Hematopoietic multipotent progenitor cell treated with erythropoietin and hydrocortisone succinate and interleukin-3 and kit ligand, for 17 days (in vitro differentiated cells): Measurements from ENCODE around the gene COMMD7.

Experiments
- DNase-seq: peaks from one replicate; pipeline ENCODE4 v3.0.0-alpha.2; 2015; ENCODE audit warnings: low spot score

Gene COMMD7

DNA sequence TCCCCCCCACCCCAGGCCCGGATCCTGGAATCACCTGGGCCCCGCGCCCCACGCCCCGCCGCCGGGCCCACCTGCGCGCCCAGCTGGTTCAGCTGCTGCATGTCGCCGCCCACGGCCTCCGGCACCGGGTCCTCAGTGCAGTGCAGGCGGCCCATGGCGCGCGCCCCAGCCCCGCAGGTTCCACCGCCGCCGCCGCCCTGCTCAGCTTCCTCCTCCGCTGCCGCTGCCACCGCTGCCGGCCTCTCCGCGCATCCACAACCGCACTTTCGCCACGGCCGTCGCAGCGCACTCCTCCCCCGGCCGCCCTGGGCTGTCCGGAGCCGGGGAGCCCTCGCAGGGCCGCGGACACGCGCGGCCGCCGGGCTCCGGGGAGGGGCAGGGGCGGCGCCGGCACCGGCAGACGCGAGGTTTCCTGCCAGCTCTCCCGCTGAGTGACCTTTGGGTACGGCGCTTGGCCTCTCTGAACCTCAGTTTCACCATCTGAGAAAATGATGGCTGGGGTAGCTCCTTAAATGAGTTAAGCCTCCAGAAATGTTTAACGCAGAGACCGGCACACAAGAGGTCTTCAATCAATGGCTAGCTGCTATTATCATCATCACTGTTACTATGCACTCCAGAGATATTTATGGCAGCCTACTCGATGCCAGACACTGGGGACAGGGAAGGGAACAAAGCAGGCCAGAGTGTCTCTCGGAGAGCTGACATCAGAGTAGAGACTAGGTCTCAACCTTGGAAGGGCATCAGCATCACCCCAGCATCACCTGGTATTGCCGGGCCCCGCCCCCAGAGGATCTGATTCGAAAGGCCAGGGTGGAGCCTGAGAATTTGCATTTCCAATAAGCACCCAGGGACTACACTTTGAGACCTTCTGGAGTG, at the start of gene COMMD7:
Gene COMMD7 (minus strand): TSS at position 231 of the 876 bp plus-strand sequence. CDS start 76 bp downstream, at position 155.
- DNase-seq = no peak

DNA sequence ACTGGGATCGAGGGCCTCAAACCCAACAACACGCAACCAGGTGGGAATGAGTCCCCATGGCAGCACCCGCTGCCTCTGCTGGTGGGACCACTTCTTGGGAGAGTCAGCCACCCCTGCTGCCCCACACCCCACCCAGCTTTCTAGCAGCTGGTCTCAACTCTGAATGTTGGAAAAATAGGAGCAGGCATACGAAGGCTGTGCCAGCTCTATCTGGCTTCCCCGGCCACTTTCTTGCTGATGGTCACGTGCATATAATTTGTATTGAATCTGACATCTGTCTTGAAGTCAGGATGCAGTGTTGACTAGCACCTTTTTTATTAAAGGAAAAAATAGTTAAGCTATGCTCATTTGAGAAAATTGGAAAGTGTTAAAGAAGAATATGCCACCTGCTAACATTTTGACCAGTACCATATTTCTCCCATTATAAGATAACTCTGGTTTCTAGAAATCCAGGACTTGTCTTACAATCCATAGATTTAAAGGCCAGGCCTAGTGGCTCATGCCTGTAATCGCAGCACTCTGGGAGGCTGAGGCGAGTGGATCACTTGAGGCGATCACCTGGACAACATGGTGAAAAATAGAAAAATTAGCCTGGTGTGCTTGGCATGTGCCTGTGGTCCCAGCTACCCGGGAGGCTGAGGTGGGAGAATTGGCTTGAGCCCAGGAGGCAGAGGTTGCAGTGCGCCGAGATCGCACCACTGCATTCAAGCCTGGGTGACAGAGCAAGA, 49.6 kb upstream of the COMMD7 start:
- no peak for DNase-seq

DNA sequence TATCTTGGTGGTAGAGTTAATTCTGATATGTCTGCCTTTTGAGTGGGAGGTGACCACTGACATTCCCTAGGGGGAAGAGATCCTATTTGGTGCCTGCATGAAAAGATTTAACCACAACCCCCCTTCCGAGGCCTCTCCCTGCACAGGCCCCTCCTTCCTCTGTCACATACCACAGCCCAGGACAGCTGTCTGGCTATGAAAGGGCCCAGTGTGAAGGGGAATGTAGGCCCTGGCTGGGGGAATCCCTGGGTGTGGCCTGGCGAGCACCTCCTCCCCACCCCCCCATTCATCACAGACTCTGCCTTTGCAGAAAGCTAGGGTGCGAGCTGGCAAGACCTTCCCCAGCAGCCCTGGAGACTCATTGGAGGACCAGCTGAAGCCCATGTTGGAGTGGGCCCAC, 49.0 kb upstream of the COMMD7 start:
- no peak for DNase-seq

DNA sequence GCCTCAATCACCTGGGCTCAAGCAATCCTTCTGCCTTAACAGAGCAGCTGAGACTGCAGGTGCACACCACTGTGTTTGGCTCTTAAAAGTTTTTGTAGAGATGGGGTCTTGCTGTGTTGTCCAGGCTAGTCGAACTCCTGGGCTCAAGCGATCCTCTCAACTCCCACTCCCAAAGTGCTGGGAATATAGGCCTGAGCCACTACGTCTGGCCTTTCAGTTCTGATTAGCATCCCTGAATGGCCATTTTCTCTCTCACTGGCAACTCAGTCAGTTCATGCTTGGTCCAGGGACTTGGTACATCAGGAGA, 47.4 kb upstream of the COMMD7 start:
- no peak for DNase-seq

DNA sequence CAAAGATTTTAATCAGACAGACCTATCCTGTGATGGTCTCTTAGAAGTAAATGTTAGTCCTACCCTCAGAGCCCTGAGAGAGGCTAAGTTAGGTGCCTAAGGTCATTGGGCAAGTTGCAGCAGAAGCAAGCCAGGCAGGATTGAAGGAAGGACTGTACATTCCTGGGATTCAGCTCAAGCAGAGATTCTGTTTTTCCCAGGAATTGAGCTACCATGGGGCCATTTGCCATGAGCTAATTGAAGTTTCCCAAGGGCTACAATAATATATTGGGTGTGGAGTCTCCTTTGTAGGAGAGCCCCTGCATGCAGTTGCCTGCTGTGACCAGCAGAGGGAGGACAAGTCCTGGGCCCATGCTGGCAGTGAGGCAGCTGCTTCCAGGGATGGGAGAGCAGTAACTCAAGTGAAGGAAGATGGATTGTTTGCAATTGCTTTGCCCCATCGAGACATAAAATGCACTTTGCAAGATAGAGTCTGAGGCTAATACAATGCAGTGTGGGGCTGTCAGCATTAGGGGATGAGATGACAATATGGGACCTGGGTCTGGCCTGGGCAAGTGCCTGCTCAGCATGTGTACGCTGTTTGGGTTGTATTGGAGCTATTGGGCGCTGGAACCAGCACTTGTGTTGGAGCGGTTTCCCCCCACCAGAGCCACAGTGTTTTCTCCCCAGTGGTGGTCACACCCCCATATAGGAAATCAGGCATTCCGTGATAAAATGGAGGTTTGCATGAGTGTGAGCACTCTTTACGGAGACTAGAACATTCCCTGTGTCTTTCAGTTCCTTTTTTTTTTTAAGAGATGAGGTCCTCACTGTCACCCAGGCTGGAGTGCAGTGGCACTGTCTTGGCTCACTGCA, 46.9 kb upstream of the COMMD7 start:
- DNase-seq = peak; percentile 72

DNA sequence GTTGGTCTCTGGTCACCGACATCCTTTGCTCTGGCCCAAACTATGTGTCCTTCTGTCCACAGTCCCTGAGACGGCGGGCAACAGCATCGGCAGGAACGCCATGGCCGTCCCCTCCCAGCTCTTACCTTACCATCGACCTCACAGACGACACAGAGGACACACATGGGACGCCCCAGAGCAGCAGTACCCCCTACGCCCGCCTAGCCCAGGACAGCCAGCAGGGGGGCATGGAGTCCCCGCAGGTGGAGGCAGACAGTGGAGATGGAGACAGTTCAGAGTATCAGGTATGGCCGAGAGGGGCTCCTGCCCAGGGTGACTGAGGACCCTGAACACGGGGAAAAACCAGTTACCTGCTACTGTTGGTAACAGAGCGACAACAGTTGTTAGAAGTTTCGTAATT, 43.9 kb upstream of the COMMD7 start:
- no peak for DNase-seq

DNA sequence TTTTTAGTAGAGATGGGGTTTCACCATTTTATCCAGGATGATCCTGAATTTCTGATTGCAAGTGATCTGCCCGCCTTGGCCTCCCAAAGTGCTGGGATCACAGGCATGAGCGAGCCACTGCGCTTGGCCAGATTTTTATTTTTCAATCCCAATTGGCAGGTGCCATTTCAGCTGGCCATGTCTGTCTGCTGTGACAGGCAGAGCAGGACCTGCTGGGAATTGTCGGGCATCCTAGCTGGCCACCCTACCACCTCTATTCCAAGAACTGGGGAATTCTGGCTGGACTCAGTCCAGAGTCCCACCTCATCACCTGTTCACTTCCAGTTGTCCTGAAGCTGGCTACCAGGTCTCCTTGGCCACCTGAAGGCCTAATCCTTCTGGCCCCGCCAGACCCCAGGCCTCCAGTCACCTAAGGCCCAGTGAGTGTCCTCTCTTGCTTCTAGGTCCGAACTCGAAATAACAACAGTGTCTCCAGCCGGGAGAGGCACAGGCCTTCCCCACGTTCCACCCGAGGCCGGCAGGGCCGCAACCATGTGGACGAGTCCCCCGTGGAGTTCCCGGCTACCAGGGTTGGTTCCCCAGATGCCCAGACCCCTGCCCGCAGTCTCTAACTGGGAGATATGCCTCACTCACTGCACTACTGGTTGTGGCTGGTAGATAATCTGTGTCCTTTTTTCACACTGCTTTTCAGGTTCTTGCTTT, 42.9 kb upstream of the COMMD7 start:
- no peak for DNase-seq

DNA sequence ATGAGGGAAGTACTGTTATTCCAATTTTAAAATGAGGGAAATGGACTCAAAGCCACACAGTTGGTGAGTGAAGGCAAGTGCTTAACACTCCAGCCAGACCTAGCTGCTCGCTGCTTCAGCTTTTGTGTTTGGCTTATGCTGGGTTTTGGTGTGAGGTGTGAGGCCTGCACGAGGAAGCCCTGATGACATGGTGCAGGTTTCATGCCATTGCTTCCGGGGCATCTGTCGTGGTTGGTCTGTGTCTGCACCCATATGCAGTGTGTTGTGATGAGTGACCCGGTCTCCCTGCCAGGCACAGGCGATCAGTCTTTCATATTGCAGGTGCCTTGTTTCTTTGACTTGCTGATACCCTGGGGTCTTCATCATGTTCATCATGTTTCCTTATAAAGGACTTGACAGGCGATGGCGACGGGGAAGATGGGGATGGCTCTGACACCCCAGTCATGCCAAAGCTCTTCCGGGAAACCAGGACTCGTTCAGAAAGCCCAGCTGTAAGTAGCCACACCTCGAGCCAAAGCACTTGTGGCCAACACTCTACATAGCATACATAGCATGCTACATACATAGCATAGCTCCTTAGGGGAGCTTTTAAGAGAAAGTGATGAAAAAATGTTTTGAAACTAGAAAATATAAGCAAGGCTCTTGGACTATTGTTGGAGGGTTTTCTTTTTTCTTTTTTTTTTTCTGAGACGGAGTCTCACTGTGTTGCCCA, 41.3 kb upstream of the COMMD7 start:
- no peak for DNase-seq

DNA sequence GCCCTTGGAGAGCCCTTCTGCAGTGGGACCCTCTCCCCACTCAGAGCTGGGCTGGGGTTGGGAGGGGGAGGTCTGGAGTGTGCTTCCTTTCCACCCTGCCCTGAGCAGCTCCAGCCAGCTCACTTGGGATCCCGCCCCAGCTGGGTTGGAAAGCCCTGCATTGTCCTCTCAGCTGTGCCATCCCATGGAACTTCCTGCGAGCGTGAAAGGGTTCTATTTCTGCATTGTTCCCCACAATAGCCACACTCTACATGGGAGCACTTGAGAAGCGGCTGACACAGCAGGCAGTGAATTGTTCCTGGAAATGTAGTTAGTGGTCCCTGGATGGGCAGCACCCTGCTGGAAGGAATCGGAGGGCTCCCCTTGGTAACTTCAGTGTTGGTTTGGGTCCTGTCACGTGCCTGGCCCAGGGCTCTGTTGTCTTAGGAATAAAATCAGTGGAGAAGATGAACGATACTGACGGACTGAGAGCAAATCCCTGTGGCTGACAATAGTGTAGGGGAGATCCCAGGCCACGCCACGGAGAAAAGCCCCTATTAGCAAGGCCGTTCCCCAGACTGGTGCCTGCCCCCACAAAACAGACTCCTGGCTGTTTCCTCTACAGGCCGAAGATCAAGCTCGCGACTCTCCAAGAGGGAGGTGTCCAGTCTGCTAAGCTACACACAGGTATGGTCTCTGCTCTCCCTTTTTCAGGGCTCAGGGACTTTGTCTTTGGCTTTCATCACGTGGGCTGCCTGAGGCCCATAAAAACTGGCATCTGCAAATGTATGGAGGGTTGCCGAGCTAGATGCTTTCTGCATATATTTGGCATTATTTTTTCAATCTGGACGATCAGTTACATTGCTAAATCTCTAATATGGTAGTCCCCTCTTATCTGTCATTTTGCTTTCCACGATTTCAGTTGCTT, 37.7 kb upstream of the COMMD7 start:
- no peak for DNase-seq

DNA sequence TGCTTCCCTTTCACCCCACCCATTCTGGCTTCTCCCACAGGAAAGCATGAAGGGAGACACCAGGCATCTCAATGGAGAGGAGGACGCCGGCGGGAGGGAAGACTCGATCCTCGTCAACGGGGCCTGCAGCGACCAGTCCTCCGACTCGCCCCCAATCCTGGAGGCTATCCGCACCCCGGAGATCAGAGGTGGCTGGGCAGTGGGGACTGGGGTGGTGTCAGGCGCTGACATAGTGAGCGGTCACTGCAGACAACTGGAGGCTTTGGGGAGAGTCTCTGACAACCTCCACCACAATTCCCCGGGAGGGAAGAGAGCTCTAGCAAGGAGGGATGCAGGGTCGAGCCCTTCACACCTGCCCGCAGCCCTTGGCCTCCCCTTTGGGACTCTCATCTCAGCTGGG, 37.0 kb upstream of the COMMD7 start:
- no peak for DNase-seq

DNA sequence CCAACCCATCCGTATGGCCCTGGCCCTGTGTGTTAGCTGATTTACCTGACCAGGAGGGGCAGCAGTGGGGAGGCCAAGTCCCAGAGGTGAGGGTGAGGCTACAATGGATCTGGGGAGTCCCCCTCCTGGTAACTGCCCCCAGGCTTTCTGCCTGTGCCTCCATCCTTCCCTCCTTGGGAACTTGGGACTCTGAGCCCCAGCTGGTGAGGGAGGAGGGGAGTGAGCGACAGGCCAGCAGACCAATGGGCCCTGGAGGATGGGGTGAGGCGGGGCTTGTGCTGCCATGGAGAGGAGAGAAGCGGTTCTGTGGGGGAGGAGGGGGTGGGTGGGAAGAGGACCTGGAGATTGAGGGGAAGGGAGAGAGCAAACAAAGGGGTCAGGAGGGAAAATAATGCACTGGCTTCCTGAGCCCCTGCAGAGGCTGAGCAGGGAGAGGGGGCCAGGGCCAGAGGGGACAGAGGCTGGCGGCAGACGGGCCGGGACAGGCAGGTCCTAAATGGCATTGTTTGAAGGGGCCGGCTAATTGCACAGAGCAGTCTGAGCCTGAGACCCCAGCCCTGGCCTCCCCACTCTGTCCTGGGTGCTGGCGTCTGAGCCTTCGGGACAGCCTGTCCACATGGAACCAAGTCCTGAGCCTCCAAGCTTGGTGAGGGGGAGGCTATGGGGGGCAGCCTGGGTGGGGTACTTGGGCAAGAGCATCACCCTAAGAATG, 36.4 kb upstream of the COMMD7 start:
- DNase-seq = no peak

DNA sequence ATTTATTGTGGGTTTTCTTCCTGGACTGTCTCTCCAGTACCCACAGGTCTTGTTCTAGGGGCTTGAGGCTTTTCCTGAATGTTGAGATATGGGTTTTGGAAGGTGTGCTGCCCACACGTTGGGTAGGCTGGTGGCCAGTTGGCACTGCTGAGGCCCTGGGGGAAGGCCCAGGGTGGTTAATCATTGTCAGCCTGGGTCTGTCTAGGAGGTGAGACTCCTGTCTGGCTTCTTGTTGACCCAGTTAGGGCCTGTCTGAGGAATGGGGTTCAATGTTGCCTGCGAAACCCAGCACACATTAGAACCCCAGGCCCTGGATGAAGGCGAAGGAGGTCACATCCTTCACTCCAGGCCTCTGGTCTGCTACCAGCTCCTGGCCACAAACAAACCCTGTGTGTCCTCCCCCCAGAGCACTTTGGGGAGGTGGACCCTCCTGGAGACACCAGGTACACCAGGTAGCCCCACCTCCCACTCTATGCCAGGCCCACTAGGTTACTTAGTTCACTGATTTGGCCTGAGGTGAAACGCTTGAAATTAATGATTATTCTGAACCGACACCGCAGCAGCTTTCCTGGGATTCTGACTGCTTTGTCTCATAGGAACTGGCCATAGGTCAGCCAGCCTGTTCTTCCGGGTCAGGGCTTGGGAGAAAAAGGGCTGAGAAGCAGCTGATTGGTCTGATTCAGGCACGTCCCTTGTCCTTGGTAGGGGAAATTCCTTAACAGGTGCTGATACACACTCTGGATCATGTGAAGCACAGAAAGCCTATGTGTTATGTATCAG, 34.1 kb upstream of the COMMD7 start:
- DNase-seq = no peak

DNA sequence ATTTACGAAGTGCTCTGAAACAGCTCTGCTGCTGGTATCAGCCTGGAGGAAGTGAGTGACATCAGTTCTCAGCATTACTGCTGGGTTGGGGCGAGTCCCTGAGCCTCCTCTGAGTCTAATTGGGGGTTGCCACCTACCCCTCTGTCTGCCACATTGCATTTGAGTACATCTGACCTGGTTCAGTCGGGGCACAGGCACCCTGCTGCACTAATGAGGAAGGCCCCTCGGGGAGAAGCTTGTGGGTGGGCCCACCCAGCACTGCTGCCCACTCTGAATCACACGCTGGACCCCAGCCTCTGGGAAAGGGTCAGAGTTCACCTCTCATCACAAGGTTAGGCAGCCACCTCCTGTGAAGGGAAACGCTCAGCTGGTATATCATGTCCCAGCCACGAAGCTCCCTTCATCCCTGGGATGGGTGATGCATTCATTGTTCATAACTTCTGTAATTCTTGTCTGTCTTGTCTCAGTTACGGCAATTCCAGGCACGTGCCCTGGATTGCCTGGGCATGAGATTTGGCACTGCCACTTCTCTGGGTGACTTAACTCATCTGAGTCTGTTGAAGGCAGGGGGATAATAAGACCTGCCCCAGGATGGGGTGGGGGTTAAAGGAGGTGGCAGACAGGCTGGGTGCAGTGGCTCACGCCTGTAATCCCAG, 32.2 kb upstream of the COMMD7 start:
- no peak for DNase-seq

DNA sequence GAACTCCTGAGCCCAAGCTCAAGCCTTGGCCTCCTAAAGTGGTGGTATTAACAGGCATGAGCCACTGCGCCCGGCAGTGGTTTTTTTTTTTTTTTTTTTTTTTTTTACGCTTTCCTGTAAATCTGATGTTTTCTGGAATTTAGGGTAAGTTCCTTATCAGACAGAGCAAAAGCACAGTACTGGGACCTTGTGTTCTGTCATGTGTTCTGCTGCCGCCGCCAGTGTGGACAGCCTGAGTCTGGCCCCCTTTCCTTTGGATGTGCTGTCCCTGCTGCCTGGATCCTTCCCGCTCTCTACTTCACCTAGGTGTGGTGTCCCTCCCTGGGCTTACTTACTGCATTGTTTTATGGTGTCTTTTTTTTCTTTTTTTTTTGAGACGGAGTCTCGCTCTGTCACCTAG, 30.6 kb upstream of the COMMD7 start:
- no peak for DNase-seq

DNA sequence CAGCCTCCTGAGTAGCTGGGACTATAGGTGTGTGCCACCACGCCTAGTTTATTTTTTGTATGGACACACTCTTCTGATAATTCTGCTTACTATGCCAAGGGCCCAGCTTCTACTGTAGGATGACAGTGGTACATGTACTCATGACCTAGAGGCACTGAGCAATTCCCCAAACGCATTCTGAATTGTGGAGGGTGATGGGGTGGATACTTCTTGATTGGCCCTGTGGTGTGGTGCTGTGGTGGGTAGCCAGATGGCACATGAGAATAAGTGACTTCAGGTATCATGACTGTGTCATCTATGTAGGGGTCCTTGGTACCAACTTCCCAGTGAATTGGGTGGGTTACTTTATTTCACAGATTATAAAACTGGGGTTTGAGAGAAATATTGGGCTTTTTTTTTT, 30.0 kb upstream of the COMMD7 start:
- no peak for DNase-seq

DNA sequence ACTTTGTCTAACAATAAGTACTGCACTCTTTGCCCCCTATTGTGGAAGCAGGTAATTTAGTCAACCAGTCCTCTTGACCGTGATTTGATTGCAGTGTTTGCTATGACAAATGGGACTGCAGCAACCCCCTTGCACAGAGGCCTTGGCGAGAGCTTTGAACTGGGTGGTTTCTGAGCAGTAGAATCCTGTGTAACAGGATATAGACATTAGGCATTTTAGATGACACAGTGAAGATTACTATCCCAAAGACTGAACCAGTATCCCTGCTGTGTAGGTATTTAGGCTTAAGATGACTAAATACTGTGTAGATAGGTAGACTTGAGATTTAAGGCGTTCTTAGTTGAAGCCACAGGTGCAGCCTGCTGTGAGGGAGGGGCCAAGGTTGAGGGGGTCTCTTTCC, 28.8 kb upstream of the COMMD7 start:
- no peak for DNase-seq

DNA sequence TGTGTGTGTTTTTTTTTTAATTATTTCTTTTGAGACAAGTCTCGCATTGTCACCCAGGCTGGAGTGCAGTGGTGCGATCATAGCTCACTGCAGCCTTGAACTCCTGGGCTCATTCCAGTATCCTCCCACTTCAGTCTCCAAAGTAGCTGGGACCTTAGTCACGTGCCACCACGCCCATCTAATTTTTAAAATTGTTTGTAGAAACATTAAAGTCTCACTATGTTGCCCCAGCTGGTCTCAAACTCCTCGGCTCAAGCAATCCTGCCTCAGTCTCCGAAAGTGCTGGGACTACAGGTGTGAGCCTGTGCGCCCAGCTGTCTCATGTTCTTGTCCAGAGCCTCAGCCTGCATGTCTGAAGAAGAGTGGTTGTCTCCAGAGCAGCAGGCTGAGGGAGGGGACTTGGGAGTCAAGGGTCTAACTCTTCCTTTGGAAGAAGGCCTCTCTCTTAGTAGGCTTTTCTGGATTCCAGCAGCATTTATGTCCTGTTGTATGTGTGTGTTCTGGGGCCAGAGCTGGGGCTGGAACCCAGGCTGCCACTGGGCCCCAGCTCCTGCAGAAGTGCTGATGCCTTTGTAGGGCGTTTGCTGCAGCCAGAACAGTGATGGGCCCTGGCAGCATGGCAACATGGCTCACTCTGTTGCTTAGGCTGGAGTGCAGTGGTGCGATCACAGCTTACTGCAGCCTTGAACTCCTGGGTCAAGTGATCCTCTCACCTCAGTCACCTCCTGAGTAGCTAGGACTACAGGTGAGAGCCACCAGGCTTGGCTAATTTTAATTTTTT, 24.3 kb upstream of the COMMD7 start:
- DNase-seq = no peak
